Coronary artery (tissue), 2 donors: ENCODE results near the gene BPGM.

Experiments
- DNase-seq: peaks from one replicate; pipeline ENCODE4 v3.0.0-alpha.2; 2017; ENCODE audit warnings: low spot score
- H3K27ac ChIP-seq, 2 donors: fragments of 200-600 bp; sonication (generic); one replicate each; pipeline ENCODE4 v1.5.1; 2016 to 2019
- H3K4me3 ChIP-seq: fragments of 200-600 bp; sonication (generic); 2 replicates; pipeline ENCODE4 v1.5.1; 2016; ENCODE audit warnings: mild to moderate bottlenecking, moderate library complexity
- TF ChIP-seq, protein P1 (sequence below): fragments of 200-600 bp; sonication (generic); IDR thresholded peaks from one replicate; pipeline ENCODE4 v1.5.1; 2019; ENCODE audit warnings: antibody characterized with exemption

The BPGM gene

DNA sequence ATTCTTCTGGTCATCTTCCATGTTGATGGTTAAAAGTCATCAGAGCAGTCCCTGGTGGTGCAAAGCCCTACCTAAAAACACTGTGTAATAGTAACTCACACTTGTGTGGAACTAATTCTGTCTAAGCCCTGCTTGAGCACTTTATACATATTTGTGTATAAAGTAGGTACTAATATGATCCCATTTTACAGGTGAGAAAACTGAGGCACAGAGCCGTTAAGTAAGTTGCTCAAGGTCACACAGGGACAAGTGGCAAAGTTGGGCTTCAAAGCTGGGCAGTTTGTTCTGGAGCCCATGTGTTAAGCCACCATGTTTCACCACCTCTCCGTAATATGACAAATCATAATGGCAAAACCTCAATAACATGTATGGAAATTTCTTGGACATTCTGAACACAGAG, 48.1 kb downstream of the BPGM start:
- DNase-seq: no peak
- peak overlapping the region; percentile 64 to 91 for H3K27ac ChIP-seq
- TF ChIP-seq, protein P1, sequence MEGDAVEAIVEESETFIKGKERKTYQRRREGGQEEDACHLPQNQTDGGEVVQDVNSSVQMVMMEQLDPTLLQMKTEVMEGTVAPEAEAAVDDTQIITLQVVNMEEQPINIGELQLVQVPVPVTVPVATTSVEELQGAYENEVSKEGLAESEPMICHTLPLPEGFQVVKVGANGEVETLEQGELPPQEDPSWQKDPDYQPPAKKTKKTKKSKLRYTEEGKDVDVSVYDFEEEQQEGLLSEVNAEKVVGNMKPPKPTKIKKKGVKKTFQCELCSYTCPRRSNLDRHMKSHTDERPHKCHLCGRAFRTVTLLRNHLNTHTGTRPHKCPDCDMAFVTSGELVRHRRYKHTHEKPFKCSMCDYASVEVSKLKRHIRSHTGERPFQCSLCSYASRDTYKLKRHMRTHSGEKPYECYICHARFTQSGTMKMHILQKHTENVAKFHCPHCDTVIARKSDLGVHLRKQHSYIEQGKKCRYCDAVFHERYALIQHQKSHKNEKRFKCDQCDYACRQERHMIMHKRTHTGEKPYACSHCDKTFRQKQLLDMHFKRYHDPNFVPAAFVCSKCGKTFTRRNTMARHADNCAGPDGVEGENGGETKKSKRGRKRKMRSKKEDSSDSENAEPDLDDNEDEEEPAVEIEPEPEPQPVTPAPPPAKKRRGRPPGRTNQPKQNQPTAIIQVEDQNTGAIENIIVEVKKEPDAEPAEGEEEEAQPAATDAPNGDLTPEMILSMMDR: no peak
- H3K4me3 ChIP-seq: no peak overlapping the region

DNA sequence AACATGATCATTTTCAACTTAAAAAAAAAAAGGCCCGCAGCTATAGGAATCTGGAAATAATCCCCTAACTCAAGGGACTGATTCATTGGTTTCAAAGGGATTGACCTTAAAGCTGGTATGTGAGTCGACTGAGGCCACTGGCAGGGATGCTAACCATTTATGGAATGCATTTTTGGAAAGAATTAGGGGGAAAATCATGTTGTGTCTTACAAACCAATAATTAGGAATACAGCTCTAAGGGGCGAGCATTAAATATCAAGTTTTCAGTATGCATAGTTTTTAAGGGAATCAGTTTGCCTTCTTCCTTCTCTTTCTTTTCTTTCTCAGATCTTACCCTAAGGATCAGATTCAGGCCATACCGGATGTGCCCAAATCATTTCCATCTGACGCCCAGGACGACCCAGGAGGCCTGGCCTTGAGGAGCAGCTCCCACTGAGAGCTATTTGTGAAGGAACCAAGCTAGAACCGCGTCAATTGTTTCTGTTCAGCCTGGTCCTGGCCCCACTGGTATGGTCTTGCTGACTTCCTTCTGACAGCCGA, 48.7 kb downstream of the BPGM start:
- peak overlapping the region; percentile 64 to 91 for H3K27ac ChIP-seq
- H3K4me3 ChIP-seq: no peak overlapping the region
- DNase-seq: no peak
- TF ChIP-seq, protein P1: no peak

DNA sequence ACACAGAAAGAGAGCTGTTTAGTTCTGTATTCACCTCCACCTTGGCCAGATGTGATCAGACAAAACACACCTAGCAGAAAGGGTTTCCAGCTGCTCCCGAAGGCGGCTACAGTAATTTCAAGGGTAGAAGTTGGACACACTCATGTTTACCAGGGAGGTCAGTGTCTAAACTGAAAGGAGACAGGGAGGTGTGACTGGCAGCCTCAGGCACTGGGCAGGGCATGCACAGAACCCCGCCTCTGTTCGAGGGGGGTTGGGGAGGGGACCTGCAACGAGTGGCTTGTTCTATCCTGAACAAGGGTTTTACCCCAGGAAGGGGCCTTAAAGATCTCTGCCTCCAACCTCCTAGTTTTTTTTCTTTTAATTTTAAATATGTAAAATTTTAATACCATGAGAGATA, 49.6 kb downstream of the BPGM start:
- TF ChIP-seq, protein P1: no peak
- no peak for DNase-seq
- Histone ChIP-seq H3K4me3 (no peak overlapping the region), H3K27ac (peak overlapping the region; percentile 64 to 91)

DNA sequence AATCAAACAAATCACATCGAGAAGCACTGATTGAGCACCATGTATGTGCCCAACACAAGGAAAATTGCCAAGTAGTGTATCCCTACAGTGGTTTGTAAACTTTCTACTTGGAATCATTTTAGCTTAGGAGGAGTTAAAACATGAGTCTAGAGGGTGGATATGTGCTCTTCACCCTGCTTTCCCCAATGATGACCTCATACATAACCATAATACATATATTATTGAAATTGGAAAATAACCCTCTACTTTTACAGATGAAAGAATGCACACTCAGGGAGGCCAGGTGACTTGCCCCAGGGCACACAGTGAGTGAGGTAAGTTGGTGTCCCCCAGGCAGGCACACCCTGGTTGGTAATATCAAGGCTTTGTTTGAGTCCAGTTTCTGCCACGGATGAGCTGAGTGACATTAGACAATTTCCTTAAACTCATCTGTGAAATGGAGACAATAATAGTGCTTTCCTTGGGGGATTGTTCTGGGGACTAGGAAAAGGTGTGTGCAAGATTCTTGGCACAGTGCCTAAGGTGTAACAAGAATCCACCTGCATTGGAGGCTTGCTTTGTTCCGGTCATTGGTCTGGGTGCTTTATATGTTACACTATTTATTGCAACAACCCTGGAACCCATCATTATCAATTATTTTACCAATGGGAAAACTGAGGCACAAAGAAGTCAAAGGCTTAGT, 50.7 kb downstream of the BPGM start:
- Histone ChIP-seq H3K27ac (peak overlapping the region in 1 of 2 donors; percentile 7), H3K4me3 (no peak overlapping the region)
- TF ChIP-seq, protein P1: no peak
- DNase-seq: no peak

DNA sequence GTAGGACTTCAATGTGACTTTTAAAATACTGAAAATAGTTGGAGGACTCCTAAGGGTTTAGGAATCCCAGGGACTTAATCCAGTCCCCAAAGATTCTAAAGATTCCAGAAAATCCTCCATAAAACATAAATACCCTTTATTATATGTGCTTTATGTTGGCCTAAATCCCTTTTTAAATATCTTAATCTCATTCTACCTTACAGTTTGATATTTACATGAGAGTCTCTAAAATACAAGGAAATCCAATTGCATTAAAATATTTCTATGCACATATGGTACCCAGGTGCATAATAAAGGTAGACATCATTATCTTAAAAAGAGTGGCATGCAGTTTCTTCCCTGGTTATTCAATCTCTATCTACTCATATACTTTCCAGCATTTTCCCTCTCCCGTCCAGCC, 51.8 kb downstream of the BPGM start:
- no peak for DNase-seq
- TF ChIP-seq, protein P1: no peak
- Histone ChIP-seq H3K4me3 (no peak overlapping the region), H3K27ac (no peak overlapping the region)

DNA sequence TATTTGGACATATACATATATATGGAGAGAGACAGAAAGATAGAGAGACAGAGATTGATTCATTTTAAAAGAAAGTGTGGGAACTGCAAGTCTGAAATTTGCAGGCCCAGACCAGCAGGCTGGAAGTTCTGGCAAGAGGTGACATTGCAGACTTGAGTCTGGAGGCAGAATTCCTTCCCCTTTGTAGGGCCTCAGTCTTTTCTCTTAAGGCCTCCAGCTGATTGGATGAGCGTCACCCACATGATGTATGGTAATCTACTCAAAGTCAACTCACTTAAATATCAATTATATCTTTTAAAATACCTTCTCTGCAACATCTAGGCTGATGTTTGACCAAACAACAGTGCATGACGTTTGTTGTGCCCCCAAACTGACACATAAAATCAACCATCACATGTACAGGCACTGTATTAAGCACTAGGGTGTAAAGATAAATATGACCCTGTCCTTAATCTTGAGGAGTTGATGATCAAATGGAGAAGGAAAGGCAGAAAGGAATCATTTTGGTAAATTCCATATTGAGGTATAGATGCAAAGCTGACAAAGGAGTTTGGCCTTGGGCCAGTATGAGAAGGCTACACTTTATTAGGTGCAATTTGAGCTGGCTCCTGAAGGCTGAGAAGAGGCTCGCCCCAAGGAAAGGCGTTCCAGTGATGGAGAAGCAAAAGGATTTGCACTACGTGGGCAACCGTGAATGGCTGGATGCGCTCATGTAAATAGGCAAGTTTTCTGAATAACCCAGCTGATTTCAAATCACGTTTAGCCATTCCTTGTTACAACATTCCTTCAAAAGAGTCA, 52.6 kb downstream of the BPGM start:
- H3K27ac ChIP-seq: peak overlapping the region; percentile 7 to 51
- H3K4me3 ChIP-seq: no peak overlapping the region
- DNase-seq: no peak
- TF ChIP-seq, protein P1: no peak
